Activated T-cell treated with anti-CD3 and anti-CD28 coated beads for 4 hours (primary cell): ENCODE data around the gene KRT8.
A peak's percentile ranks its signal among the peaks of the same experiment; 100 is the strongest.
"Not testable (repeated sequence)": the region's sequence is repeated elsewhere in the genome, so short reads cannot be mapped to it uniquely, and the experiment has no call there.

Source experiments
- DNase-seq: peaks from one replicate; pipeline ENCODE4 v3.0.0-alpha.2; 2020

Gene KRT8

GRCh38 chr12:52873832-52874572 is 30.9 kb downstream of the KRT8 start:
- peak; percentile 24 for DNase-seq

- DNase-seq = no peak
Measured at GRCh38 chr12:52873513-52873831, 31.4 kb downstream of the KRT8 start.

GRCh38 chr12:52872644-52873389 is 32.1 kb downstream of the KRT8 start:
- DNase-seq = no peak

GRCh38 chr12:52871291-52872039 is 33.4 kb downstream of the KRT8 start:
- no peak for DNase-seq

DNA sequence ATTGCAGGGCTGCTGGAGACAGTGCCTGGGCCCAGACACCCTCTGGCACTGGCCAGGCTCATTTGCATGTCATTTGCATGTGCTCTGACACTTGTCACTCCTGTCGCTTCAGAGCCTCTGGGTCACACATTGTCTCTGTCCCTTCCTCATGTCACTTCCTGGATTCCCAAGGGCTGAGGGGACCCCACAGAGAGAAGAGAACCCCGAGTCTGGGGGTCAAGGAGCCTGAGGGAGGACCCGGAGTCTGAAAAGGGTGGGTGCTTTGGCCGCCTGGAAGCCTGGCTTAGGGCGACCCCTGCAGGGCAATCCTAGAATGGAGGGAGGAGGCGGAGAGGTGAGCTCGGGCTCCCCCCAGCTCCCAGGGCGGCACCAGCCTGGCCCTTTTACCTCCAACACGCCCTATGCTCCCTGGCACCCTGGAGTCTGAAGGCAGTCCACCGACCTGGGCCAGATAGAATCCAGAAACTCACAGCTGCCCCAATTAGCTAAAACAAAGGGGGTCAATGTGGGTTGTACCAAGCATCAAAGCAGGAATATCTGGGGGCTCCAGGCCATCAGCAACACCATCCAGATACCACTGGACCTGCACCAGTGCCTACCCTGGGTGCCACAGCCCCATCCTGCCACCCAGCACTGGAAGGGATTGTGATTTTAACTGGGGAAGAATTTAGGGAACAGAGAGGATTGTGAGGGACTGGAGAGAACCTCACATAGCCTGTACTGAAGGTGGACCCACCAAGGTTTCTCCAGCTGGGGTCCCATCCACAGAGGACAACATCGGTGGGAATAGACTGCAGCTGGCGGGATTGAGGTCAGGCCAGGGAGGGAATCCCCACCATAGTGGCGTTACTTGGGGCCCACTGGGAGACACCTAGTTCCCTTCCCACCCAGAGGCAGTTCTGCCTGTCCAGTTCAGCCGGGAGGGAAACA is 34.2 kb downstream of the KRT8 start:
- peak; percentile 77 for DNase-seq

DNA sequence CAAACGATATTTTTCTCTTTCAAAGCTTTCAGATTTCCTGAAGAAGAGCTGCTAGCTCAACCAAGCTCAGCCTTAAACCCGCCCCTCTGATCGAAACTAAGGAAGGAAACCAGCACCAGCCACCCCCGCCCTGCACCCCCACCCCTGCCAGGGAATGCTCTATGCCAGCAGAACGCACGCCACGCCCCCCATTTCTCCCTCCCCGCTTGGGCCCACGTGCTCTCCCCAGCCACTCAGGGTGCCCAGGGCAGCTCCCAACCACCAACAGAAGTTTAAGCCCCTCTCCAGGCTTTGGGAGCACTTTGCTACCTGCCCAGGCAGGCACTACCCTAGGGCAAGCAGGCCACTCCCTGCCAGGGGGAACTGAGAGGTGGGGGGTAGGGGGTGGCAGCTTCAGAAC is 37.2 kb downstream of the KRT8 start:
- DNase-seq = peak; percentile 39

- DNase-seq = no peak
Measured at GRCh38 chr12:52867152-52867551, 37.7 kb downstream of the KRT8 start.

- DNase-seq = no peak
Measured at GRCh38 chr12:52865090-52865944, 39.6 kb downstream of the KRT8 start.

GRCh38 chr12:52862023-52862422 is 42.9 kb downstream of the KRT8 start:
- no peak for DNase-seq

DNA sequence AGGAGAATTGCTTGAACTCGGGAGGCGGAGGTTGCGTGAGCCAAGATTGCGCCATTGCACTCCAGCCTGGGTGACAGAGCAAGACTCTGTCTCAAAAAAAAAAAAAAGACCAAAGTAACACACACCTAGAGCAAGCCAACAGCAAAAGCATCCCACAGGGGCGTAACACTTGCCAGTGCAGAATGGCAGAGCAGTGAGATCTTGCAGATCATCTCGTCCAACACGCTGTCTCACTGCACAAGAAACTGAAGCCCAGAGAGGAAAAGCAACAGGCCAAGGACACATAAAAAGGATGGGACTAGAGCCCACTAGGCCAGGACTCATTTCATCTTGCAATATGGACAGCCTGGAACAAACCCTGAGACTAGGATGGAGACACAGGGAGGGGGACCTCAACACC is 43.4 kb downstream of the KRT8 start:
- no peak for DNase-seq

- no peak for DNase-seq
Measured at GRCh38 chr12:52860102-52860823, 44.6 kb downstream of the KRT8 start.

GRCh38 chr12:52857500-52857899 is 47.4 kb downstream of the KRT8 start:
- DNase-seq = no peak

DNA sequence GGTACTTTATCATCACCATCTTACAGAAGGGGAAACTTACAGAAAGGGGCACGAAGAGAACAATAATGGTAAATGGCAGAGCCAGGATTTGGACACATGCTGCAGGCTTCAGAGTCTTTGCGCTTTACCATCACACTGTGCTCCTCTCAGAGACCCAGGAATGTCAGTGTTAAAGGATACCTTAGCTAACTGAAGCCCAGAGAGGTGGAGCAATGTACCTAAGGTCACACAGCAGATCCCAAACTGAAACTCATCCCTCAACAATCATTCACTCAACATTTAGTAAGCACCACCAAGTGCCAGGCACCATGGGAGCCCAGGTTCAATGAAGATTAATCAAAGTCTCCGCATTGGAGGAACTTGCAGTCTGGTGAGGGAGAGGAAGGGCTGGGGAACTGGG is 48.1 kb downstream of the KRT8 start:
- DNase-seq = no peak

- not testable (repeated sequence) for DNase-seq
Measured at GRCh38 chr12:52856077-52856476, 48.8 kb downstream of the KRT8 start.

DNA sequence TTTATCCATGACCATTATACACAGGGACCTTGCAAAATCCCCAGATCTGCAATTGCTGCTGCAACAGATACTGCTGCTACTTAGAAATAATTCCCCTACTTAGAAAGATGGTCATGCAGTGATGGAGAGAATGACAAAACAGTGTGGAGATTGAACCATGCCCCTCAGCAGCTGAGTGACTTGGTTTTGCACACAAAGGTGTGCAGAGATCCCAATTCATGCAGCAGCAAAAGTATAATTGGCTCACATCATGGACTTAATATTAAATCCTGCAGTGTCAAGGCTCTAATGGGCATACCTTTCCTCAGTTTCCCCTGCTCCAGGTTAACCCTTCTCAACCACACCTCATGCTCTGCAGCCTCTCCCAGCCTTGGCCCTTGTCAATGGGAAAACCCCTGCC is 53.1 kb downstream of the KRT8 start:
- DNase-seq = no peak

DNA sequence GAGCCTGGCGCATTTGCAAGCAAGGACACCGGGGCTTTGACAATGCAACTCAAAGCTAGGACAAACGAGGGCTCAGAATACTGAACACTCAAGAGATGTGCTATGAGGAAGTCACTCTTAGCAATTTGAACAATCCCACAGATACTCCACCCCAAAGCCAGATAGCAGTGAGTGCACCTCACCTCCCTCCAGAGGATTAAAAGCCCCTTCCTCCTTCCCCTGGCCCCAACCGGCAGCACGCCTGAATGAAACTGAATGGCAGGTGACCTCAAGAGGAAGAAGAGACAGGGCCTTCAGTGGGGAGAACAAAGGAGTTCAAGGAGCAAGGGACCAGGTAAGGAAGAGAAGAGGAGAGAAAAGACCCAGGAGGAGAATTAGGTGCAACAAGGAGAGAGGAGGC is 54.2 kb downstream of the KRT8 start:
- no peak for DNase-seq

GRCh38 chr12:52849511-52849910 is 55.4 kb downstream of the KRT8 start:
- no peak for DNase-seq

DNA sequence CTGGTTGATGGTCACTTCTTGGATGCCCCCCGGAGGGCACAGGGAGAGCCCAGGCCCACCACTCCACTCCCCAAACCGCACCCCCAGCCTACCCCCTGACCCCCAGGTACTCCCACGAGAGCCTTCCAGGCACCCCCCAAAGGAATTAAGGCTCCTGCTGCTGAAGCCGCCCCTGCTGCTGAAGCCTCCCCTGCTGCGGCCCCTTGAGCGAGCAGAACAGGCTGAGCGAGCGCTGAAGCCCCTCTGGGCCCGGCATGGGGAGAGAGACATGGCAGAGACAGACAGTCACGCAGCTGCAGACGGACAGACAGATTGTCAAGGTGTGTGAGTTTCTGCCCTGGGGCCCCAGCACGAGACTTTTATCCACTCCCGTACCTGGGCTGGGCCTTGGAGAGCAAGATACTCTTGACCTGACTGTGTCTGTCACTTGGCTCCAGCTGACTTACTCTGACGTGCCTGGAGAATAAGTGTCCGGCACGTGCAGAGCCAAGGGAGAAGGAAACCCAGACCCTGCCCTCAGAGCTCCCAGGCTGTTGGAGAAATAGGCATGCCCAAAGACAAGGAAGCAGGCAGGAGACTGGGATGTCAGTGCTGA is 56.1 kb downstream of the KRT8 start, which contains the start of gene KRT78:
KRT78 (minus strand) TSS at position 334 of the 595 bp plus-strand sequence; CDS start at position 270, 64 bp downstream.
- no peak for DNase-seq

GRCh38 chr12:52847335-52848102 is 57.4 kb downstream of the KRT8 start:
- no peak for DNase-seq
